CD1c-positive myeloid dendritic cell (primary cell): ENCODE measurements around the gene CLDN24.

Source experiments
- DNase-seq: peaks from one replicate; pipeline ENCODE4 v3.0.0-alpha.2; 2016; ENCODE audit errors: extremely low spot score

Gene CLDN24

DNA sequence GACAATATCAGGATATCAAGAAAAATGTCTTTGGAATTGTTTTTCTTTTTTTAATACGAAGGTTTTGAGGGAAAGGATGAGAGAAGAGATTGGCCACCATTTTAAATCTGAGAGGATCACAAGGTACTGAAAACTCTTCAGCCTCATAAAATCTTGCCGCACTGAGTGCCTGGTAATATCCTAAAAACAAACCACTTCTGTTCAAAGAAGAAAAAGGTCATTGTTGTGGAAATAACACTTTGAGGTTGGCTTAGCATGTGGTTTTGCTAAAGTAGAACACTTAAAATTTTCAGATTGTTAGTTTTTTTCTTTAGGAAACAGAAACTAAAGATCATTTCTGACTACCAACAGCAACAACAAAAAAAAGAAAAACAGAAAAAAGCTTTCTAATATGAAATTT is 1.1 kb downstream of the CLDN24 start:
- DNase-seq: no peak

DNA sequence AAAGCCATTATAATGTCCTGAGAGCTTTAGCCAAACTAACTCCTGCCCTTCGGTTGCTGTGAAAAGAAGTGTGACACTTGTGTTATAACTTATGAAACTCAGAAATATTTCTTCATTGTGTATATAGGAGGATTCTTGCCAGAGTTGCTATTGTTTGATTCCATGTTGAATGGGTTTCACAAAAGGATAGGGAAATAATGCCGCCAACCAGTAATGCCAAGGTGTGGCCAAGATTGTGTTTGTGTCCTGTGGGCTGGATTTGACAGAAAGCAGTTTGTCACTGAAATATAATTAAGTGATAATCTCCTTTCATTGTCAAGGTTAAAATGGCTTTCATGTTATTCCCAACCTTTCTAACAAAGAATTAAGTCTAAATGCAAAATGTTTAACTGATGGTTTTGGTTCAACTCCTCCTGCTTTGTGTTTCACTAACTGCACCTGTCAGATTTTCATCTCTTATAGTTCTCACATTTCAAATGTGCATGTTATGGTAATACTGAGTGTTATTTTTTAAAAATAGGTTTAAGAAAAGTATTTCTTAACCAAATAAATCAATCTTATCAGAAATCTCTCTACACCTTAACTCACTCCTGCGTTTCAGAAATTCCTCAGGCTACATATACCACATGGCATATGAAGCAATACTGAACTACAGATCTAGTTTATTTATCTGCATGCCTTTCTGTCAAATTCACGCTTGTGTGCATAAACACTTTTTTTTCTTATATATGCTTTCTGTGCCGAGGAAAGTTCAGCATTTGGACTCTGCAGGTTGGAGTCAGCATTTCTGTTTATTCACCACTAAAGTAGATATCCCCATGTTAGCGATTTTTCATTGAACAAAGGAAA is 1.8 kb downstream of the CLDN24 start, which contains the start of gene CLDN22:
Gene CLDN22, minus strand, starts transcription at position 66 of the 849 bp plus-strand sequence. Its CDS starts 58 bp downstream, at position 8.
- no peak for DNase-seq

DNA sequence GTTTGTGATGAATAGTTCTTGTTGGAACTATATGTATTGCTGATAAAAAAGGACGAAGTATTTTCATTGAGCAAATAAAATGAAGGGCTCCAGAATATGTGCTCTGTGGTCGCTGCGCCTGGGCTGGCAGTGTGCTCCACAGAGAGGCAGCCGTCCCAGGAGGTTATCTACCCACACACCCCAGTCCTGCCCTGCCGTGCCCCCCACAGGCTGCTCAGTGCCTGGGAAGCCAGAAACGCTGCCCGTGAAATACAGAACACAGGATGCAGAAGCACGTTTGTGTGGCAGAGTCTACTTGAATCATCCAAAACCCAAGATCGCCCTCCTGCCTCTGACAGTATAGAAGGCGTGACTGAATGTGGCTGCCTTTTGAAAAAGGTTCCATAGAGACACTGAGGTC is 3.6 kb downstream of the CLDN24 start:
- no peak for DNase-seq

DNA sequence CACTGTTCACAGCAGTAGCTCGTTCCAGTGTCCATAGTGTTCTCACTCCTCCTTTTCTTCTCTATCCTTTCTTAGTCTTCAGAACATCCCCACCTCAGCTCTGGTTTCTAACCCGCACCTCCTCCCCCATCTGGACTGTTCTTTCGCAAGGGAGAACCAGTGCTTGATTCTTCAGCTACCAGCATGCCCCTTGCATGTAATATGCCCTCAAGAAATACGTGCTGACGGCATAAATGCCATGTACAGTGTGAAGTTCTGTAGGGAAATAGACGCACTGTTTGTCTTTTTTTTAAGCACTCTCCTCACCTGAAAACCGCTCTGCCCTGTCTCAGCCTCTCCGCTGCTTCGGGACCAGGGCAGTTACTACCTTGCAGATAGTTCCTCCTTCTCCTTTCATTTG is 7.4 kb downstream of the CLDN24 start:
- no peak for DNase-seq

DNA sequence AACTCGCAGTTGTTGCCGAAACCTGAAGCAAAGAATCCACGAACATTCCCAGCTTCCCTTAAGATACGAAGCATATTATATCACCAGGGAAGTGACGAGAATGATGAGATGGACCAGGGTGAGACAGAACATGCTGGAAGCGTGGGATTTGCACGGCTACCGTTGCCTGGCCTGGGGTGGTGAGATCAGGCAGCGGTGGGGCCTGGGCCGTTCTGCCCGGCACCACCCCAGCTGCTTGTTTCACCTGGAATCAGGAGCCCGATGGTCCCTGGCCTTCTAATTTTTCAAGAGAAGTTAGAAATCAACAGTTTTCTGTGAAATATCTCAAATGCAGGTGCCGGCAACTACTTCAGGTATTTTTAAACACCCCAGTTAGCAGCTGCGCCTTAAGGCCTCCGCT is 7.9 kb downstream of the CLDN24 start:
- no peak for DNase-seq

DNA sequence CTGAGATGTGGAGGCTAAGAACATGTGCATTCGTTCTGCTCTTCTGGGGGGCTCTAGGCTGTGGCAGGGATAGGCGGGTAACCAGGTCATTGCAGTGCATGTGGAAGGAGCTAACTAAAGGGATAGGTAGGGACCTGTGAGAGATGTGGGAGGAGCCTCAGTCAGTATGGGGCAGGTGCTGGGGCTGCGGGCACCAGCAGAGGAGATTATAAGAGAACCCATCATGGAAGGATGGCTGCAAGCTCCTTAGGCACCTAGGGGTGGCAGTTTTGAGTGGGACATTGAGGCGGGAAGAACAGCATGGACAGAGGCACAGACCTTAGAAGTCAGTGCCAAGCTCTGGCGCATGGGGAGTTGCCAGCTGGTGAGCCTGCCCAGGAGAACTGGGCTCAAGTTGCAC is 9.4 kb downstream of the CLDN24 start:
- no peak for DNase-seq

DNA sequence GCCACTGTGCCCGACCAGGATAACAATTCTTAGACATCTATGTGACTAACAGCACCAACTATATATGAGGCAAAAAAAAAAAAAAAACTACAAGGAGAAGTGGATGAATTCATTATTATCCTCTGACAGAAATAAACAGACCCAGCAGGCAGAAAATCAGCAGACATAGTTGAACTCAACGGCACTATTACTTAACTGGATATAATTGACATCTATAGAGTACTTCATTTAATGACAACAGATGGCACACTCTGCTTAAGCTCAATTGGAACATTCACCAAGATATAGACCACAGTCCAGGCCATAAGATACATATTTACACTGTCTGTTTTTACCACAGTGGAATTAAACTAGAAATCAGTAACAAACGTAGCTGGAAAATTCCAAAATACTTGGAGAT is 15.4 kb downstream of the CLDN24 start:
- no peak for DNase-seq

DNA sequence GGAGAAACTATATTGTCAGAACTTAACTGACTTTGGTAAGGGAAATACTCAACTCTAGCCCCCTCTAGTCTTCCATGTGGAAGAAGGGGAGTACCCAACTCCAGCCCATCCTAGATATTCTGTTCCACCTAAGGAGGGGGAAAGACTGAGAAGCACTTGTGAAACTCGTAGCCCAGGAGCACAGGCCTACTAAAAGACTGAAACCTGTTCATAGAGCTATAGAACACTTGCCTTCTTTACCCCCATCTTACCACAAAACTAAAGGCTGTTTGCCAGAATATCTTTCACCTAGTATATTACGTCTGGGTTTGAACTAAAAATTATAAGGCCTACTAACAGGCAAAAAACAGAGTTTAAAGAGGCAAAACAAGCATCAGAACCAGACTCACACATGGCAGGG is 17.7 kb downstream of the CLDN24 start:
- no peak for DNase-seq

DNA sequence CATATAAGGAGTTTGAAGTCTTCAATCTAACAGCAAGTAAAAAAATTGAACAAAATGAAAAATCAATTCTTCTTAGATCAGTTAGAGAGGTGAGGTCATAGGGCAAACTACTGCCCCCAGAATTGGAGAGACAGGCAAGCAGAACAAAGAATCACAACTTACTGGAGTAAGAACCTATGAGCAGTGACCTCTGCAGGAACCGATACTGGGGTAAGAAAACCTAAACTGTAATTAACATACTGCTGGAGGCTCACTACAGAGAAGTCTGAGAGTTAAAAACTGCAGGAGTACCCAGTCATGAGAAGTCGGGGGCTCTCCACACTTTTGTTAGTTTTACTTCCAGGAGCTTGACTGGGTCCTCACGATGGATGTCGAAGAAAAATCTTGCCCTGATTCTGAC is 18.2 kb downstream of the CLDN24 start:
- DNase-seq: no peak

DNA sequence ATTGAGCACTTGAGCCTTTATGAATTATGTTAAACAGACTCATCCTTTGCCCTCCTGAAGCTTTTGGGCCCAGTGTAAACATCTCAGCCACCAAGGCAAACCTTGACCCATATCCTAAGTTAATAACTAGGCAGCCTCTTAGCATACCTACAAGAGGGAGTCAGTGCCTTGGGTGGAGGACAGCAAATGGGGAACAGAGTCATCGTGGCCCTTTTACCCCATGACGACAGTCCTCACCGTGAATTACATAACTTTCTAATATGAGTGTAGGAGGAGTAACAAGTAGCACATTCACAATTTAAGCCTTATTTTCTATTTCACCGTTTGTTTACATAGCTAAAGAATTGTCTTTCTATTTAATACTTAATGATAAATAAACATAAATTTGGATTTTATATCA is 18.9 kb downstream of the CLDN24 start:
- DNase-seq: peak; percentile 24

DNA sequence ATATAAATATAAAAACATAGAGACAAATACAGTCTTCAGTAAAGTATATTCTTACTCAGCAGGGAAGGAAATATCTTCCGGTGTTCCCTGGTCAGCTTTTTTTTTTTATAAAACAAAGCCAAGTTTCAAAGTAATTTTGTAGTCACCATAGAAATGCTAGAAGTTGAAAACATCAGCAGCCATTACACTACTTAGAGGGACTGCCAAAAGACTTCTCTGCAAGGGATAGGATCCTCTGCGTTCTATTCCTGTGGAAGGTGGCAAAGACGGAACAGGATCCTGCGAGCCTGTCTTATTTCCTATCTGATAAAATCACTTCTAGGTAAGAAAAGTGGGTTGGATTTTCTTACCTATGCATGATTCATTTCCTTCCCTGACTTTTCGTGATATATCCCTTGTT is 21.6 kb downstream of the CLDN24 start:
- no peak for DNase-seq

DNA sequence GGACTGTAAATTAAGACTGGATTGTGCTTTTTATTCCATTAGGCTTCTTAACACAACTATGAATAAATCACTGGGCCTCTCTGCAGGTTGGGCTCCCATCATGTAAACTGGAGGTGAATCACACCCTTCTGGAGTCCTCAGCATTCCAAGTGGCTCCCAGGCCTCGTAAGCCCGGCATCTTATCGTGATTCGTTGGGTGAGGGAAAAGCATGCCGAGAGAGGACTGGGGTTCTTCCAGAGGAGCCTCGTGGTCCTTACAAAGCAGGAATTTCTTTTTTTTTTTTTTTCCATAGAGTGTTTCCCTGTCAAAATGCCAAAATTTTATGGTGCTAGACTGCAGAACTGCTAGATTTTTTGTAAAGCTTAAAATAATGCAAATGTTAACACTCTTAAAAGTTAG is 22.2 kb downstream of the CLDN24 start:
- DNase-seq: no peak

DNA sequence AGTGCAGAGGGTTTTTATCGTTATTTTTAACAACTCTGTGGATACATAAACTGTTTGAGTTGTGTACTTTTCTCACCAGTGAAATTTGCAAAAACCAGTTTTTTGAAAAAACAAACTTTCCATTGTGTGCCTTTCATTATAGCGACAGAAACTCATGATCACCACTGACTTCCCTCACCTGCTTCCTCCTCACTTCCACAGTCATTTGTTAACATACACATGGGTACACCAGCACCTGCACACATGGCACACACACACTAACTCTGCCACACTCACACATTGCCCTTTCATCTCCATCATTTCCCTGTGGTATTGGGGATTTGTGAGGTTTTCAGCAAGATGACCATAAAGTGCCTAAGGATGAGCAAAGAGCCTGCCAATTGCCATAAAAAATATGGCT is 22.8 kb downstream of the CLDN24 start:
- DNase-seq: no peak

DNA sequence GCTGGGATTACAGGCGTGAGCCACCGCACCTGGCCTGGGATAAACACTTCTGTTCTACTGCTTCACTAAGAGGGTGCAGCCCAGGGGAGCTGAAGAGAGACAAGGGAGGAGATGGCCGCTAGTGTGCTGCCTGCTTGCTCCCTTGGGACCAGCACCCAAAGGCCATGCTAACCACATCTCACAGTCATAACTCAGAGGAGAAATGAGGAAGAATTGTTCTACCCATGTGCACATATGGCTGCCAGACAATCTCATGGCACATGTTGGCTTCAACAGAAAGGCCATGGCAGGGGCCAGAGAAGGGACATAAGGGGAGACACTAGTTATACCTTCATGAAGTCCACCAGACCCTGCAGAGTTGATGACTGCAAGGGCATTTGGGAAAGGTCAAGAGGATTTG is 24.6 kb downstream of the CLDN24 start:
- DNase-seq: no peak

DNA sequence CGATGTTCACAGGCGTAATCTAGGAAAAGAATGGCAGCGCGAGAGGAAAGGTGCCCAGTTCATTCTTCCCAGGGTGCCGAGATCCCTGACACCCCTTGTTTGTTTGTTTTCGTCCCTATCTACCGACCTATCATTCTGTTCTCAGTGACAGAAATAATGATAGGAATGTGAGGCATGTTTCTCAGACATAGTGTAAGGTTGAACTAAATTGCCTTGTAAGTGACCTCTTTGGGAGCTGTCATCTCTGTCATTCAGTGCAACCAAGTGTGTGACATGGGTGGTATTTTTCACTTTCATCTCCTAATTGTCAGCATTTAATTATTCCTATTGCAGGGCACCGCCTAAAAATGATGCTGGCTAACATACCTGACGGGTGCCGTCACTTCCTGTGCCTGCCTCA is 26.5 kb downstream of the CLDN24 start:
- DNase-seq: no peak

DNA sequence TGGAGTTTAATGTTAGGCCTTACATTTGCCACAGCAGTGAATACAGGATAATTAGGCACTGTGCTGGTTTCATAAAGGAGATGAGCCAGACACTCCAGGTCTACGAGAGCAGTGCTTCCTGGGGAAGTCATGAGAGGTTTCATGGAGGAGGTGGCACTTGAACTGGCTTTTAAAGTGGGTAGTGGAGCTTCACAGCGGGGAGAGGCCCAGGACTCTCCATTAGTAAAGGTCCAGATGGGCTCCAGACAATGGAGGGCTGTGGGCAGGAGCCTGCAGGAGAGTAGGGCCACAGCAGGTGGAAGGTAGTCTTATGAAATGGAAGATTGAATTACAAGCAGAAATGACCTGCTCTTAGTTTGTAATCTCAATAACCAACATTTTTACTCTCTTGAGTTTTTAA is 31.2 kb downstream of the CLDN24 start:
- no peak for DNase-seq

DNA sequence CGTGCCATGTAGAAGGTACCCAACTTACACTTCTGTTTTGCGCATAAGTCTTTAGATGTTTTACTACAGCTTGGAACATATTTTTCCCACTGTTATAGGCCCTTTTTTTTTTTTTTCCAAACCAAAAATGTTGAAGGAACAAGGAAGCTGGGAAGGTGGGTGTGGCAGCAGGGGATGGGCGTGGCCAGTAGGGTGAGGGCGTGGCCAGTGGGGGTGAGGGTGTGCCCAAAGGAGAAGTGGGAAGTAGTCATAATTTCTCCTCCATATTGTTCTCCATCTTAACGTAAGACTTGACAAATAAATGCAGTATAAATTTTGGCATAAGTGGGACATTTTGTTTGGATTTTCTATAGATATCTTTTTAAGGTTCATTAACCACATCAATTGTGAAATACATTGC is 32.5 kb downstream of the CLDN24 start:
- no peak for DNase-seq

DNA sequence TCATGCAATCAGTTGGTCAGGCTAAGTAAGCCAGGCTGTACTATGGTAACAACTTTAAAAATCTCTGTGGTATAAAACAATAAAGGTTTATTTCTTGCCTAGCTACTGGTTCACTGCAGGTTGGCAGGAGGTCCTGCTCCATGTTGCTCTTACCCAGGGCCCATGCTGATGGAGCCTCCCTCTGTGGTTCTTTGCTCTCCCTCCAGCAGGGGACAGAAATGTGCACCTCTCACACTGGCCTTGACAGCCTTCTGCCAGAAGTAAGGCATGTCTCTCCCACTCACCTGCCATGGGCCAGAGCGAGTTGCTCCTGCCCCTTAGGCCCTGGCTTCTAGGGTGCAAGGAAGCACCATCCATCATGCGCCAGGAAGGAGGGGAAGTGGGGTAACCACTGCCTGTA is 33.3 kb downstream of the CLDN24 start:
- no peak for DNase-seq

DNA sequence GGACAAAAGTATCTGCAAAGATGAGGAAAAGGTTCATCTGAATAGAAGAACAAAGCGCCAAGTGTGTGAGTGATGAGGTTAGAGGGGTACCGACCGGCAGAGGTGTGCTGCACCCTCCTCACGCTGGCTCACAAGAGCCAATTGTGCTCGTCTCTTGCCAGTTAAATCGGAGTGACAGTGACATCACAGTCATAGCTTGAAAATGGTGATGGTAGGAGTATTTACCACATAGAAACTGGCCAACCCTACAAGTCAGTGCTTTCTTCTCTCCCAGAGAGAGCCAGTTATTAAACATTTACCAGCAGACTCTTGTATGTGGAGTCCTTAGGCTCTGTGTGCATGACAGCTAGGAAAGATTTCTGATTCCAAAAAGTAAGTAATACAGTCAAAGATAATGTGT is 34.5 kb downstream of the CLDN24 start:
- no peak for DNase-seq

DNA sequence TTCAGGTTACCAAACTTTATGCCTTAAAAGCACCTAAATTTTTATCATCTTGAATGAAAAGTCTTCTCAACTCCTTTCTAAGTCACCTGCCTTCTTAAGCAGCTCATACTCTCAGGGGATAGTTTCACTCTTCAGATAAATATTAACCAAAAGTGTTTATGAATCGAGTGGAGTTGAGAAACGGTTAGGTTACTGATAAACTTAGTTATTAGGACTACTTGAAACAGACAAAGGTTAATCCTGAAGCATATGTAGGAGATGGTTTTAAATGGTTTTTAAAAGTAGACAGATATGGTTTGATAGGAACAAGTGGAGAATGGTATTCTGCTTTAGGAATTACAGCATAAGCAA is 34.9 kb downstream of the CLDN24 start:
- DNase-seq: no peak

DNA sequence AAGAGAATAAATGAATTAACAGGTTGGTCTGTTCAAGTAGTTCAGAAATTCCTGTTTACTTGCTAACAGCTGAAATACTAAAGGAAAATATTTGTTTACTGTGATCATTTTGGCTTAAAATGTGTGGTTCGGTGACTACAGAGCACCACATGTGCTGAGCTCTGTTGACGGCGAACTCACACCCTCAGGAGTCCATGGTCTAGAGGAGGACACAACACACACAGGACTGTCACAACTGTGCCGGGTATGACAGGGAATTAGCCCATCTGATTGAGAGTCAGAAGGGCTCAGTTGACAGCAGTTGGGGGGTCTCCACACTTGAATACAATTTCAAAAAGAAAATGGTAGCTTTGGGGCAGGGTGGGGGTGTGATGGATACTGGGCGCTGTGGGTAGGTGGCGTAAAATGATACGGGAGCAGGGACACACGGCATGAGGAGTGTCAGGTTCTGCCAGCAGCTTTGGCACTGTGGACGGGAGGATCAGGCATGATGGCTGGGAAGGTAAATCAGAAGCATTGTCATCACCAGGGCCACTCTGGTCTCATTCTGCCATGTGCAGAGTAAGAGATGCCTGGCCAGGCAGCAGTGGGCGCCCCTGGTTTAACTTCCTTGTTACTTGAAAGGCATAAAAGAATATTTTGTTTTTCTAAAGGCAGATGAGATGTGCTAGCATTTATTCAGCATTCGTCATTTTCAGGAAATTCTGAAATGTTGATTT is 35.5 kb downstream of the CLDN24 start:
- no peak for DNase-seq

DNA sequence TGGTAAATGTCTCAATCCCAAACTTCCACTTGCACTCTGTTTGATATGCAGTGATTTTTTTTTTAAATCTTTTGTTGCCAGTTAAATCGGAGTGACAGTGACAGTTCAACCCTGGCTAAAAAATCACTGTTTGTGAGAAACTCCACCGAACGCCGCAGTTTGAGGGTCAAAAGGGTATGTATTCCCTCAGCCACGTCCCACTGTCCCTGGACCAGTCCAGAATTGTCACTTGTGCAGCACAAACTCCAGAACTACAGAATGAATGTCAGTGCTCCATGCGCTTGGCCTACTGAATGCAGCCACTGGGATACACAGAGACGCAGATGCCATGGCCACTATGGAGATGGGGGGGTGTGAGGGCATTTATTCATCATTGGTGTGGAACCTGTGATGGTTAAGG is 36.3 kb downstream of the CLDN24 start:
- no peak for DNase-seq

DNA sequence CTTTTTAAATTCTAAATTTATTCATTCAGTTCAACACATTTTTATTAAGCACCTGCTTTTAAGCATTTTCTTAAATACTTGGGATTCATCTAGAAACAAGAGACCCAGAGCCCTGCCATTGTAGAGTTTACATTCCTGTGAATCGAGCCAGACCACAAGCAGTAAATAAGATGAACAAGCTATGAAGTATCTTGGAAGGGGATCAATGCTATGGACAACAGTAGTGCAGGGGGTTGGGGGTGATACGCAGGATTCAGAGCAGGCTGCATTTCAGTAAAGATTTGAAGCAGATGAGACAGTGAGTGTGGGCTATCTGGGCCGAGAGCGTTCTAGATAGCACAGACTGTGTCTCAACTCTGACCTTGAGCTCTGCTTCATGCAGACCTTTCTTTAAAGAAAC is 37.3 kb downstream of the CLDN24 start:
- DNase-seq: no peak
